GM12891 (cell line): ENCODE measurements around the gene SPINT1.
"Not testable (repeated sequence)": the region's sequence is repeated elsewhere in the genome, so short reads cannot be mapped to it uniquely, and the experiment has no call there.

ENCODE experiments used
- DNase-seq: peaks from one replicate; pipeline ENCODE4 v3.0.0; 2011; ENCODE audit warnings: low spot score; ENCODE audit not compliant: insufficient read length
- FAIRE-seq: peaks from 2 replicates; lab custom pipeline; 2011; peaks lifted over from hg19 to GRCh38; lab: Jason Lieb, UNC
- PAX5 ChIP-seq: IDR thresholded peaks from 2 replicates; pipeline ENCODE4 v1.6.1; 2011; ENCODE audit warnings: low read length, moderate library complexity, mild to moderate bottlenecking; ENCODE audit not compliant: insufficient read depth, severe bottlenecking
- POLR2A ChIP-seq: IDR thresholded peaks from 2 replicates; pipeline ENCODE4 v1.6.1; 2011; ENCODE audit warnings: low read depth, low read length, control low read depth
- POLR2AphosphoS5 ChIP-seq: IDR thresholded peaks from 2 replicates; pipeline ENCODE4 v1.6.1; 2011; ENCODE audit warnings: low read depth, low read length, control low read depth
- POU2F2 ChIP-seq: IDR thresholded peaks from 2 replicates; pipeline ENCODE4 v1.6.1; 2011; ENCODE audit warnings: low read depth, mild to moderate bottlenecking, control low read depth, low read length, moderate library complexity
- SPI1 ChIP-seq: IDR thresholded peaks from 2 replicates; pipeline ENCODE4 v1.6.1; 2011; ENCODE audit warnings: low read depth, low read length, control low read depth
- TAF1 ChIP-seq: IDR thresholded peaks from 2 replicates; pipeline ENCODE4 v1.6.1; 2011; ENCODE audit warnings: low read depth, low read length, control low read depth

Gene SPINT1

GRCh38 chr15:40859206-40859851 lies 15.5 kb downstream of the SPINT1 start:
- FAIRE-seq (peak; percentile 94), DNase-seq (peak; percentile 69)
- no peak for TF ChIP-seq POLR2AphosphoS5

GRCh38 chr15:40861147-40861546 lies 17.3 kb downstream of the SPINT1 start:
- not testable (repeated sequence) for FAIRE-seq, DNase-seq

GRCh38 chr15:40863660-40864270 lies 19.9 kb downstream of the SPINT1 start:
- TF ChIP-seq POLR2A (no peak), PAX5 (no peak), TAF1 (no peak), POLR2AphosphoS5 (no peak), POU2F2 (no peak), SPI1 (no peak)
- DNase-seq (no peak), FAIRE-seq (no peak)

- DNase-seq = no peak
- TF ChIP-seq TAF1 = no peak
- no peak for TF ChIP-seq SPI1
- TF ChIP-seq POLR2A = no peak
- TF ChIP-seq POU2F2 = no peak
- TF ChIP-seq PAX5 = no peak
- TF ChIP-seq POLR2AphosphoS5 = no peak
- FAIRE-seq = no peak
These were observed 23.4 kb downstream of the SPINT1 start for GRCh38 chr15:40867199-40867598.

GRCh38 chr15:40869686-40870085 lies 25.8 kb downstream of the SPINT1 start:
- FAIRE-seq = no peak
- no peak for DNase-seq
- no peak for TF ChIP-seq TAF1
- no peak for TF ChIP-seq SPI1
- TF ChIP-seq PAX5 = no peak
- TF ChIP-seq POLR2A = no peak
- TF ChIP-seq POLR2AphosphoS5 = no peak
- TF ChIP-seq POU2F2 = no peak

- DNase-seq = no peak
- FAIRE-seq = peak; percentile 59
- no peak for TF ChIP-seq POU2F2
- no peak; the same call in 1 of the 2 replicates for TF ChIP-seq POLR2AphosphoS5
- no peak for TF ChIP-seq TAF1
- TF ChIP-seq SPI1 = no peak
- no peak for TF ChIP-seq POLR2A
- no peak for TF ChIP-seq PAX5
These were observed 26.9 kb downstream of the SPINT1 start for GRCh38 chr15:40870716-40871115.

GRCh38 chr15:40871749-40872617 lies 28.1 kb downstream of the SPINT1 start:
- TF ChIP-seq POLR2A (peak; percentile 60), PAX5 (peak; percentile 14), POLR2AphosphoS5 (peak; percentile 48), TAF1 (no peak), POU2F2 (peak; percentile 30), SPI1 (peak; percentile 59)
- FAIRE-seq (peak; percentile 88), DNase-seq (peak; percentile 44)

GRCh38 chr15:40872791-40873693 lies 29.2 kb downstream of the SPINT1 start:
- DNase-seq (no peak), FAIRE-seq (no peak)
- TF ChIP-seq POU2F2 = no peak
- TF ChIP-seq SPI1 = 0 out of 2 replicates have a peak, but pooled peaks have one; percentile 15
- TF ChIP-seq POLR2AphosphoS5 = no peak
- no peak for TF ChIP-seq TAF1
- no peak for TF ChIP-seq POLR2A
- no peak for TF ChIP-seq PAX5

GRCh38 chr15:40873694-40874561 lies 30.1 kb downstream of the SPINT1 start, which contains the start of gene RHOV:
Gene RHOV, minus strand, starts transcription at chr15:40874234. Its CDS starts 95 bp downstream, at chr15:40874139.
- FAIRE-seq (peak; percentile 86), DNase-seq (peak; percentile 71)
- peak; percentile 84 for TF ChIP-seq TAF1
- TF ChIP-seq POU2F2 = 0 out of 2 replicates have a peak, but pooled peaks have one; percentile 39
- TF ChIP-seq POLR2A = peak; percentile 80; the same call in 1 of the 2 replicates
- TF ChIP-seq POLR2AphosphoS5 = peak; percentile 74
- no peak for TF ChIP-seq SPI1
- no peak for TF ChIP-seq PAX5
